DMS114 treated with DMSO at 0.1 percent for 48 hours (cell line): ENCODE results near the gene C1S.
"Not testable (repeated sequence)": the region's sequence is repeated elsewhere in the genome, so short reads cannot be mapped to it uniquely, and the experiment has no call there.

Source experiments
- DNase-seq: peaks from one replicate; lab custom pipeline; 2025; ENCODE audit not compliant: unreplicated experiment; lab: John Stamatoyannopoulos, UW

C1S gene

GRCh38 chr12:7101694-7102131 lies 41.2 kb downstream of the C1S start:
- DNase-seq = no peak

GRCh38 chr12:7102582-7102981 lies 42.1 kb downstream of the C1S start:
- DNase-seq = no peak

- DNase-seq = no peak
These were observed 43.5 kb downstream of the C1S start for GRCh38 chr12:7103837-7104584.

GRCh38 chr12:7106082-7106481 lies 45.6 kb downstream of the C1S start:
- DNase-seq = no peak

- not testable (repeated sequence) for DNase-seq
These were observed 46.7 kb downstream of the C1S start for GRCh38 chr12:7107181-7107580.

GRCh38 chr12:7107636-7108002 lies 47.1 kb downstream of the C1S start:
- no peak for DNase-seq

- no peak for DNase-seq
These were observed 47.7 kb downstream of the C1S start for GRCh38 chr12:7108003-7108795.

- DNase-seq = peak; percentile 50
These were observed 48.5 kb downstream of the C1S start, which contains the start of gene C1RL for GRCh38 chr12:7108796-7109571. TSS of gene C1RL (minus strand) at chr12:7109214. CDS start at chr12:7109180, 34 bp downstream.

GRCh38 chr12:7109572-7109920 lies 49.0 kb downstream of the C1S start:
- DNase-seq = no peak

GRCh38 chr12:7110661-7111060 lies 50.1 kb downstream of the C1S start:
- DNase-seq = no peak

GRCh38 chr12:7112041-7112440 lies 51.5 kb downstream of the C1S start:
- no peak for DNase-seq

- DNase-seq = no peak
These were observed 52.9 kb downstream of the C1S start for GRCh38 chr12:7113389-7113871.

- no peak for DNase-seq
These were observed 53.5 kb downstream of the C1S start for GRCh38 chr12:7114008-7114407.

GRCh38 chr12:7114851-7115250 lies 54.3 kb downstream of the C1S start:
- no peak for DNase-seq

- DNase-seq = no peak
These were observed 55.7 kb downstream of the C1S start for GRCh38 chr12:7116196-7116595.

GRCh38 chr12:7116916-7117315 lies 56.4 kb downstream of the C1S start:
- no peak for DNase-seq

GRCh38 chr12:7117670-7118069 lies 57.2 kb downstream of the C1S start:
- no peak for DNase-seq

- DNase-seq = no peak
These were observed 58.4 kb downstream of the C1S start for GRCh38 chr12:7118881-7119280.

GRCh38 chr12:7120166-7120565 lies 59.6 kb downstream of the C1S start:
- DNase-seq = no peak
